Retina (tissue), 1 donor: ENCODE data around the gene ANKRD37.
"Not testable (repeated sequence)": the region's sequence is repeated elsewhere in the genome, so short reads cannot be mapped to it uniquely, and the experiment has no call there.

Experiments used
- DNase-seq: peaks from one replicate; pipeline ENCODE4 v3.0.0-alpha.2; 2016

The ANKRD37 gene

GRCh38 chr4:185396724-185397385, at the start of gene ANKRD37:
TSS of gene ANKRD37 (plus strand) at chr4:185396841. CDS start at chr4:185396924, 83 bp downstream.
- DNase-seq = no peak

GRCh38 chr4:185346975-185347601, 49.6 kb upstream of the ANKRD37 start:
- no peak for DNase-seq

- no peak for DNase-seq
Measured at GRCh38 chr4:185351691-185352090, 45.0 kb upstream of the ANKRD37 start.

- no peak for DNase-seq
Measured at GRCh38 chr4:185352202-185352601, 44.4 kb upstream of the ANKRD37 start.

- no peak for DNase-seq
Measured at GRCh38 chr4:185352741-185353140, 43.9 kb upstream of the ANKRD37 start.

GRCh38 chr4:185357211-185357610, 39.4 kb upstream of the ANKRD37 start:
- DNase-seq = no peak

GRCh38 chr4:185357733-185358440, 38.8 kb upstream of the ANKRD37 start:
- DNase-seq = no peak

GRCh38 chr4:185358514-185358913, 38.1 kb upstream of the ANKRD37 start:
- DNase-seq = no peak

GRCh38 chr4:185358959-185359358, 37.7 kb upstream of the ANKRD37 start:
- no peak for DNase-seq

GRCh38 chr4:185359767-185360446, 36.7 kb upstream of the ANKRD37 start:
- no peak for DNase-seq

GRCh38 chr4:185361872-185362271, 34.8 kb upstream of the ANKRD37 start:
- DNase-seq = no peak

GRCh38 chr4:185362570-185362969, 34.1 kb upstream of the ANKRD37 start:
- not testable (repeated sequence) for DNase-seq

GRCh38 chr4:185363251-185363650, 33.4 kb upstream of the ANKRD37 start:
- DNase-seq = no peak

- DNase-seq = no peak
Measured at GRCh38 chr4:185364886-185365285, 31.8 kb upstream of the ANKRD37 start.

GRCh38 chr4:185369731-185370130, 26.9 kb upstream of the ANKRD37 start:
- DNase-seq = no peak

GRCh38 chr4:185370268-185370949, 26.2 kb upstream of the ANKRD37 start:
- DNase-seq = no peak

- DNase-seq = no peak
Measured at GRCh38 chr4:185371702-185372101, 24.9 kb upstream of the ANKRD37 start.

- no peak for DNase-seq
Measured at GRCh38 chr4:185374027-185374426, 22.6 kb upstream of the ANKRD37 start.

- no peak for DNase-seq
Measured at GRCh38 chr4:185374573-185374972, 22.1 kb upstream of the ANKRD37 start.

GRCh38 chr4:185378264-185378663, 18.4 kb upstream of the ANKRD37 start:
- no peak for DNase-seq

- no peak for DNase-seq
Measured at GRCh38 chr4:185379326-185380295, 17.0 kb upstream of the ANKRD37 start.

GRCh38 chr4:185380320-185380719, 16.3 kb upstream of the ANKRD37 start:
- DNase-seq = no peak
